H1 (cell line): ENCODE results near the gene NUP188. TPM values are rescaled to one million over a fixed set of nuclear protein-coding genes. Genes with fewer than 3 reads are reported as not detected.
A peak's percentile ranks its signal among the peaks of the same experiment; 100 is the strongest.

Experiments used
- CTCF ChIA-PET: fragments of 300-600 bp; sonication (Branson Sonifier 250); formaldehyde crosslinking; loops from one replicate; lab custom pipeline; 2021; ENCODE audit not compliant: partially characterized antibody; lab: Charles Lee
- POLR2A ChIA-PET: fragments of 300-600 bp; sonication (Branson Sonifier 250); formaldehyde crosslinking; loops from one replicate; lab custom pipeline; 2021; ENCODE audit warnings: inconsistent platforms; ENCODE audit not compliant: partially characterized antibody; lab: Charles Lee
- DNase-seq, 2 experiments: peaks; one replicate each; pipeline versions ENCODE4 v3.0.0 to v3.0.0-alpha.2; 2010 to 2022; ENCODE audit warnings: low spot score in 2 of 2, low read depth in 1 of 2, mixed read lengths in 1 of 2
- FAIRE-seq: peaks from 2 replicates; lab custom pipeline; 2011; peaks lifted over from hg19 to GRCh38; lab: Jason Lieb, UNC
- H2AFZ ChIP-seq: 2 replicates; pipeline ENCODE4 v1.8.1; 2012; ENCODE audit warnings: low read length, inconsistent platforms
- H2AK5ac ChIP-seq: 2 replicates; pipeline ENCODE4 v1.6.1; 2013; ENCODE audit warnings: low read depth, low read length
- H2BK120ac ChIP-seq: replicated peaks from 2 replicates; pipeline ENCODE3; 2013; ENCODE audit warnings: low read depth, low read length, inconsistent platforms
- H2BK12ac ChIP-seq: 2 replicates; pipeline ENCODE4 v1.6.1; 2013; ENCODE audit warnings: low read depth, low read length
- H2BK15ac ChIP-seq: 2 replicates; pipeline ENCODE4 v1.6.1; 2013; ENCODE audit warnings: low read length
- H2BK20ac ChIP-seq: 2 replicates; pipeline ENCODE4 v1.6.1; 2013; ENCODE audit warnings: low read length
- H2BK5ac ChIP-seq: 2 replicates; pipeline ENCODE4 v1.6.1; 2013; ENCODE audit warnings: low read depth, low read length
- H3K14ac ChIP-seq: 2 replicates; pipeline ENCODE4 v1.6.1; 2013; ENCODE audit warnings: inconsistent platforms; ENCODE audit not compliant: insufficient read length
- H3K18ac ChIP-seq: 2 replicates; pipeline ENCODE4 v1.6.1; 2013; ENCODE audit warnings: low read length; ENCODE audit errors: extremely low read depth
- H3K23ac ChIP-seq: 2 replicates; pipeline ENCODE4 v1.6.1; 2013; ENCODE audit warnings: inconsistent platforms; ENCODE audit not compliant: insufficient read length
- H3K23me2 ChIP-seq: 2 replicates; pipeline ENCODE4 v1.6.1; 2013; ENCODE audit warnings: low read depth, low read length
- H3K27ac ChIP-seq: 2 replicates; pipeline ENCODE4 v1.6.1; 2011; ENCODE audit warnings: low read depth, low read length, inconsistent platforms
- H3K27me3 ChIP-seq, 4 experiments: replicated peaks in 1 of 4; 1 replicate in 1 of 4; 2 replicates in 3 of 4; pipeline versions ENCODE4 v1.6.1 to v1.8.1; 2011 to 2013; ENCODE audit warnings: low read length in 3 of 4, mild to moderate bottlenecking in 3 of 4, inconsistent platforms in 2 of 4, mixed read lengths in 2 of 4, moderate library complexity in 1 of 4; ENCODE audit not compliant: control insufficient read depth in 3 of 4, insufficient read depth in 3 of 4; ENCODE audit errors: extremely low read depth in 1 of 4
- H3K36me3 ChIP-seq, 4 experiments: 2 replicates each; pipeline versions ENCODE4 v1.6.1 to v1.8.1; 2011 to 2013; ENCODE audit warnings: mild to moderate bottlenecking in 4 of 4, low read length in 3 of 4, moderate library complexity in 2 of 4, control low read depth in 1 of 4, inconsistent platforms in 1 of 4; ENCODE audit not compliant: insufficient read depth in 4 of 4, control insufficient read depth in 2 of 4
- H3K4ac ChIP-seq: replicated peaks from 2 replicates; pipeline ENCODE3; 2013; ENCODE audit warnings: low read length, low read depth, mixed read lengths, inconsistent platforms; ENCODE audit not compliant: insufficient read length
- H3K4me1 ChIP-seq, 4 experiments: replicated peaks in 1 of 4; 1 replicate in 1 of 4; 2 replicates in 3 of 4; pipeline versions ENCODE4 v1.6.1 to v1.8.1; 2011 to 2013; ENCODE audit warnings: low read length in 3 of 4, inconsistent platforms in 2 of 4, mixed read lengths in 1 of 4; ENCODE audit not compliant: insufficient read depth in 4 of 4, control insufficient read depth in 3 of 4
- H3K4me2 ChIP-seq, 2 experiments: 2 replicates each; pipeline versions ENCODE4 v1.6.1 to v1.8.1; 2011 to 2013; ENCODE audit warnings: low read depth in 2 of 2, low read length in 2 of 2, control low read depth in 1 of 2, inconsistent platforms in 1 of 2, mild to moderate bottlenecking in 1 of 2; ENCODE audit not compliant: insufficient read depth in 1 of 2
- H3K4me3 ChIP-seq, 4 experiments: fragments of 200-600, 300-600 bp in 1 of 4; sonication (generic), shearing (Covaris generic), sonication (Bioruptor Twin) in 1 of 4; 2 replicates each; pipeline versions ENCODE4 v1.5.1 to v1.8.1; 2011 to 2016; ENCODE audit warnings: low read length in 4 of 4, low read depth in 3 of 4, control low read depth in 2 of 4, inconsistent platforms in 2 of 4, mild to moderate bottlenecking in 2 of 4, mixed read lengths in 1 of 4, moderate library complexity in 1 of 4; ENCODE audit not compliant: insufficient read depth in 2 of 4; ENCODE audit errors: extremely low read depth in 1 of 4
- H3K56ac ChIP-seq: replicated peaks from 2 replicates; pipeline ENCODE3; 2013; ENCODE audit warnings: low read depth, mild to moderate bottlenecking, mixed read lengths, low read length, inconsistent platforms; ENCODE audit not compliant: insufficient read length
- H3K79me1 ChIP-seq: 2 replicates; pipeline ENCODE4 v1.6.1; 2013; ENCODE audit warnings: low read depth, low read length, control low read depth
- H3K79me2 ChIP-seq, 2 experiments: 2 replicates each; pipeline versions ENCODE4 v1.6.1 to v1.8.1; 2012 to 2013; ENCODE audit warnings: low read length in 2 of 2, mild to moderate bottlenecking in 2 of 2, inconsistent platforms in 1 of 2; ENCODE audit not compliant: insufficient read depth in 2 of 2, control insufficient read depth in 1 of 2
- H3K9ac ChIP-seq, 4 experiments: replicated peaks in 1 of 4; 1 replicate in 1 of 4; 2 replicates in 3 of 4; pipeline versions ENCODE4 v1.6.1 to v1.8.1; 2011 to 2013; ENCODE audit warnings: low read depth in 3 of 4, low read length in 3 of 4, control low read depth in 2 of 4, mild to moderate bottlenecking in 2 of 4, moderate library complexity in 2 of 4, inconsistent platforms in 1 of 4; ENCODE audit errors: extremely low read depth in 1 of 4
- H3K9me3 ChIP-seq, 2 experiments: 2 replicates each; pipeline versions ENCODE4 v1.6.1 to v1.8.1; 2012 to 2013; ENCODE audit warnings: mild to moderate bottlenecking in 2 of 2, moderate library complexity in 2 of 2, control low read depth in 1 of 2, inconsistent platforms in 1 of 2, low read depth in 1 of 2, low read length in 1 of 2, mixed read lengths in 1 of 2; ENCODE audit not compliant: insufficient read depth in 2 of 2
- H4K20me1 ChIP-seq, 2 experiments: replicated peaks in 1 of 2; 2 replicates each; pipeline versions ENCODE3 to v1.8.1; 2011 to 2013; ENCODE audit warnings: inconsistent platforms in 2 of 2, low read length in 2 of 2, mild to moderate bottlenecking in 1 of 2; ENCODE audit not compliant: insufficient read depth in 2 of 2, control insufficient read depth in 1 of 2
- H4K5ac ChIP-seq: 2 replicates; pipeline ENCODE4 v1.6.1; 2013; ENCODE audit warnings: low read length, low read depth, mixed read lengths, inconsistent platforms; ENCODE audit not compliant: insufficient read length
- H4K8ac ChIP-seq: 2 replicates; pipeline ENCODE4 v1.8.0; 2013; ENCODE audit warnings: mild to moderate bottlenecking, moderate library complexity, low read length, inconsistent platforms; ENCODE audit not compliant: insufficient read depth; ENCODE audit errors: extremely low read depth
- H4K91ac ChIP-seq: replicated peaks from 2 replicates; pipeline ENCODE3; 2013; ENCODE audit warnings: low read length, mixed read lengths, inconsistent platforms; ENCODE audit not compliant: insufficient read length
- BACH1 ChIP-seq: IDR thresholded peaks from 2 replicates; pipeline ENCODE4 v1.6.1; 2012; ENCODE audit warnings: low read length, improper control_type of control experiment
- CHD1 ChIP-seq: IDR thresholded peaks from 2 replicates; pipeline ENCODE4 v1.6.1; 2012; ENCODE audit warnings: low read depth, low read length, improper control_type of control experiment
- CTCF ChIP-seq, 3 experiments: IDR thresholded peaks; 1 replicate in 2 of 3; 2 replicates in 1 of 3; pipeline versions ENCODE4 v1.5.1 to v1.6.1; 2011; ENCODE audit warnings: low read length in 3 of 3, mild to moderate bottlenecking in 3 of 3, inconsistent platforms in 2 of 3, low read depth in 1 of 3, moderate library complexity in 1 of 3; ENCODE audit not compliant: insufficient read depth in 1 of 3; ENCODE audit errors: control extremely low read depth in 1 of 3
- RAD21 ChIP-seq, 2 experiments: IDR thresholded peaks in 1 of 2; conservative IDR thresholded peaks in 1 of 2; 2 replicates each; pipeline ENCODE4 v1.6.1; 2011; ENCODE audit warnings: low read depth in 2 of 2, low read length in 2 of 2, improper control_type of control experiment in 1 of 2, inconsistent platforms in 1 of 2, mild to moderate bottlenecking in 1 of 2, moderate library complexity in 1 of 2
- RFX5 ChIP-seq: IDR thresholded peaks from 2 replicates; pipeline ENCODE4 v1.6.1; 2011; ENCODE audit warnings: low read depth, low read length, improper control_type of control experiment, borderline replicate concordance
- RXRA ChIP-seq: IDR thresholded peaks from 2 replicates; pipeline ENCODE4 v1.6.1; 2011; ENCODE audit warnings: low read depth, mild to moderate bottlenecking, low read length, moderate library complexity; ENCODE audit not compliant: insufficient read depth
- WGBS, 2 experiments: shearing (Covaris generic) in 1 of 2; methylation state at CpG; one replicate each; pipeline versions ENCODE4 v1.1.6 to v1.1.7; 2013 to 2015; ENCODE audit warnings: low lambda C conversion rate in 2 of 2, mixed read lengths in 2 of 2, inconsistent platforms in 1 of 2, low coverage in 1 of 2, missing lambda C conversion rate in 1 of 2; ENCODE audit not compliant: insufficient replicate concordance in 2 of 2, insufficient coverage in 1 of 2, insufficient read length in 1 of 2; ENCODE audit errors: extremely low coverage in 1 of 2, missing lambda C conversion rate in 1 of 2; 5-methylcytosine and 5-hydroxymethylcytosine counted together
- polyA plus RNA-seq, 7 experiments: library from polyadenylated mRNA; depleted of rRNA in 3 of 7; stranded (reverse) in 5 of 7; unstranded in 2 of 7; fragments of >200 nt in 5 of 7; fragments of 200-250 nt in 2 of 7; gene quantifications; 1 replicate in 5 of 7; 2 replicates in 1 of 7; 4 replicates in 1 of 7; pipeline versions ENCODE4 v1.2.1 to v1.2.3, GENCODE V29; 2011 to 2013; ENCODE audit warnings: missing spikeins in 2 of 7, mixed read lengths in 2 of 7
- total RNA-seq: library from RNA; stranded (reverse); fragmentation: NEBNext Ultra II Directional; extraction: Animal tissue kit (Norgen Biotek cat#: 25700); gene quantifications from 2 replicates; pipeline ENCODE4 v1.2.1, GENCODE V29; 2021
- TF ChIP-seq, protein P1 (sequence below): IDR thresholded peaks from 2 replicates; pipeline ENCODE4 v1.6.1; 2012; ENCODE audit warnings: inconsistent platforms

Gene NUP188
- total and polyA plus RNA-seq, 2 of the 8 experiments (the other 6 are each of a cell fraction or from before 2014, with no cell fraction given): 90.1 to 111 TPM

- no peak overlapping the region for H2BK20ac ChIP-seq
- H3K4ac ChIP-seq: no peak overlapping the region
- H2BK12ac ChIP-seq: no peak overlapping the region
- no peaks in the 10 kb centered on the region for H3K79me2 ChIP-seq
- H3K27ac ChIP-seq: no peak overlapping the region
- no peak overlapping the region for H2BK120ac ChIP-seq
- no peak overlapping the region for H3K23ac ChIP-seq
- H2AFZ ChIP-seq: no peak overlapping the region
- POLR2A ChIA-PET: interaction anchor here (1.0 to 2.0 kb wide), 4 partner anchors 8 to 15 kb away, joined by 3 to 5 read pairs (median 4); no protein-coding TSS in a partner anchor
- peak; percentile 55 for FAIRE-seq
- whole genome bisulfite sequencing, 2 experiments: 94% methylated on average over 7 of the region's 7 CpGs; no CpG with 5 or more reads in 1 of the 2 experiments
- H3K9me3 ChIP-seq: no peaks in the 10 kb centered on the region
- H3K14ac ChIP-seq: no peak overlapping the region
- H3K56ac ChIP-seq: no peak overlapping the region
- H3K79me1 ChIP-seq: no peaks in the 10 kb centered on the region
- H2BK15ac ChIP-seq: no peak overlapping the region
- H3K4me1 ChIP-seq: no peaks in the 10 kb centered on the region
- no peak overlapping the region for H3K18ac ChIP-seq
- H2BK5ac ChIP-seq: no peak overlapping the region
- no peak overlapping the region for H3K4me2 ChIP-seq
- peaks cover 0 to 1% of the 10 kb centered on the region in 2 experiments for H4K20me1 ChIP-seq
- TF ChIP-seq RXRA (no peak), RFX5 (no peak), RAD21 (IDR thresholded peaks at IDR 0.05 in 1 of 2, conservative IDR thresholded peaks at IDR 0.05 in 1 of 2; ENCODE audit: low read depth in 2 of 2, low read length in 2 of 2) (peak in 1 of 2 experiments; percentile 43; a peak in 2 of 4 replicates), CTCF (IDR thresholded peaks at IDR 0.05; ENCODE audit: control extremely low read depth in 1 of 3, insufficient read depth in 1 of 3, low read depth in 1 of 3, low read length in 3 of 3) (peak; percentile 29 to 50 (median 37); a peak in 2 of 4 replicates), CHD1 (no peak), BACH1 (no peak)
- TF ChIP-seq, protein P1, sequence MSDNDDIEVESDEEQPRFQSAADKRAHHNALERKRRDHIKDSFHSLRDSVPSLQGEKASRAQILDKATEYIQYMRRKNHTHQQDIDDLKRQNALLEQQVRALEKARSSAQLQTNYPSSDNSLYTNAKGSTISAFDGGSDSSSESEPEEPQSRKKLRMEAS: no peak
- TF ChIP-seq, all 59 proteins: peak for 2
- H4K91ac ChIP-seq: no peak overlapping the region
- H3K9ac ChIP-seq: no peak overlapping the region
- H3K4me3 ChIP-seq: no peak overlapping the region
- no peaks in the 10 kb centered on the region for H3K27me3 ChIP-seq
- H2AK5ac ChIP-seq: no peak overlapping the region
- H3K36me3 ChIP-seq: peaks cover 31 to 74% (median 65%) of the 10 kb centered on the region in 4 experiments
- DNase-seq: no peak
- CTCF ChIA-PET: interaction anchor here (0.8 to 7.4 kb wide), 12 partner anchors 8 to 367 kb away, joined by 3 to 67 read pairs (median 4); no protein-coding TSS in a partner anchor
- no peak overlapping the region for H4K5ac ChIP-seq
- H3K23me2 ChIP-seq: no peaks in the 10 kb centered on the region
- no peak overlapping the region for H4K8ac ChIP-seq
Measured at GRCh38 chr9:128992995-128993394, 45.5 kb downstream of the NUP188 start.
